Upper lobe of left lung (tissue), 4 donors: Measurements from ENCODE around the gene SFMBT2.

ENCODE experiments used
- POLR2A ChIP-seq, 4 donors: fragments of 450-650 bp; IDR thresholded peaks; one replicate each; pipeline ENCODE4 v1.5.1; 2016 to 2017; ENCODE audit warnings: antibody characterized with exemption in 4 of 4, mild to moderate bottlenecking in 2 of 4
- TF ChIP-seq, protein P1 (sequence below), 6 experiments: fragments of 450-650 bp in 4 of 6; fragments of 200-600 bp in 2 of 6; sonication (generic) in 2 of 6; IDR thresholded peaks; one replicate each; pipeline ENCODE4 v1.5.1; 2016 to 2019; ENCODE audit warnings: antibody characterized with exemption in 6 of 6

DNA sequence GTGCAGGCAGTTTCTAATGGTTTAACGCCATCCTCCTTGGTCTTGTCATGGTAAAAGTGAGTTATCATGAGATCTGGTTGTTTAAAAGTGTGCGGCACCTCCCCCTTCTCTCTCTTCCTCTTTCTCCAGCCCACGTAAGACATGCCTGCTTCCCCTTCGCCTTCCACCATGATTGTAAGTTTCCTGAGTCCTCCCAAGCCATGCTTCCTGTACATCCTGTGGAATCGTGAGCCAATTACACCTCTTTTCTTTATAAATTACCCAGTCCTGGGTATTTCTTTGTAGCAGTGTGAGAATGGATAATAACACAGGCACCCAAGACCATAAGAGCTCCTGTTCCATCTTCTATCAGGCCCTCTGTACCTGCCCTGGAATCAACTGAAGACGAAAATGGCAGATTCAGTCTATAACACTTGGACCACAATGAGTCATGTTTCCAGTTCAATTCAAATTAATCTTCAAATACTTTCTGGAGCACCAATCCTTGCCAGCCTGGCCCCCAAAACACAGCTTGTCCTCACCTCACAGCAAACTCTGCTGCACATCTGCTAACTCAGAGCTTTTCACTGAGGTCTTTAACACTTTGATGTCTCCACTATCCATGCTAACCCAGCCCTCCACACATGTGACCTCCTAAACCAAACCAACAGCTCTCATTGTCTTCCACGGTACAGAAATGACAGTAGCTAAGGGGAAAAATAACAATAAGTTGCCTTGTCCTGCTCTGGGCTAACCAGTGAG lies 73.2 kb downstream of the SFMBT2 start:
- TF ChIP-seq POLR2A (IDR thresholded peaks at IDR 0.05), result no peak
- TF ChIP-seq, protein P1, sequence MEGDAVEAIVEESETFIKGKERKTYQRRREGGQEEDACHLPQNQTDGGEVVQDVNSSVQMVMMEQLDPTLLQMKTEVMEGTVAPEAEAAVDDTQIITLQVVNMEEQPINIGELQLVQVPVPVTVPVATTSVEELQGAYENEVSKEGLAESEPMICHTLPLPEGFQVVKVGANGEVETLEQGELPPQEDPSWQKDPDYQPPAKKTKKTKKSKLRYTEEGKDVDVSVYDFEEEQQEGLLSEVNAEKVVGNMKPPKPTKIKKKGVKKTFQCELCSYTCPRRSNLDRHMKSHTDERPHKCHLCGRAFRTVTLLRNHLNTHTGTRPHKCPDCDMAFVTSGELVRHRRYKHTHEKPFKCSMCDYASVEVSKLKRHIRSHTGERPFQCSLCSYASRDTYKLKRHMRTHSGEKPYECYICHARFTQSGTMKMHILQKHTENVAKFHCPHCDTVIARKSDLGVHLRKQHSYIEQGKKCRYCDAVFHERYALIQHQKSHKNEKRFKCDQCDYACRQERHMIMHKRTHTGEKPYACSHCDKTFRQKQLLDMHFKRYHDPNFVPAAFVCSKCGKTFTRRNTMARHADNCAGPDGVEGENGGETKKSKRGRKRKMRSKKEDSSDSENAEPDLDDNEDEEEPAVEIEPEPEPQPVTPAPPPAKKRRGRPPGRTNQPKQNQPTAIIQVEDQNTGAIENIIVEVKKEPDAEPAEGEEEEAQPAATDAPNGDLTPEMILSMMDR (IDR thresholded peaks at IDR 0.05), result no peak
